Adrenal gland (tissue), 5 donors: Measurements from ENCODE around the gene FGF19.

ENCODE experiments used
- POLR2A ChIP-seq, 2 donors: fragments of 450-650 bp; IDR thresholded peaks; one replicate each; pipeline ENCODE4 v1.6.1; 2017; ENCODE audit warnings: antibody characterized with exemption in 2 of 2, mild to moderate bottlenecking in 2 of 2, moderate library complexity in 1 of 2
- TF ChIP-seq, protein P1 (sequence below), 6 experiments: fragments of 450-650 bp in 4 of 6; fragments of 200-600 bp in 2 of 6; sonication (generic) in 1 of 6; IDR thresholded peaks; 1 replicate in 5 of 6; 2 replicates in 1 of 6; pipeline versions ENCODE4 v1.5.1 to v1.8.0; 2016 to 2021; ENCODE audit warnings: antibody characterized with exemption in 6 of 6, mild to moderate bottlenecking in 2 of 6, moderate library complexity in 1 of 6
- donor health status: DM: no; HTN: no; CAD: no.

DNA sequence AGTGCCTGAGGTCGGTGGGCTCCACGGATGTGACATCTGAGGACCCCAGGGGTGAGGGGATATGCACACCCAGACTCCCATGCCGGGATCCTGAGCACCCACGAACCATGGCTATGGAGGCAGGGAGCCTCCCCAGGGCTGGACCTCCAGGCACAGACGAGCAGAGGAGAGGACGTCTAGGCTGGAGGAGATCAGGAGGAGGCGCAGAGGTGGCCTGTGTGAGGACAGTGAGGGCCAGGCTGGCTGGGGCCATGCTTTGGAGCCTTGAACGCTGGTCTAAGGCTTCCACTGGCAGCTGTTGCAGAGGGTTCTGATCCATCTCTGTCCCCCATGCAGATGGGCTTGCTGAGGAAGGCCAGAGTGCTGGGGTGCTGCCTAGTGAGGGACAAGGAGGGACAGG is 42.3 kb upstream of the FGF19 start:
- TF ChIP-seq, protein P1, sequence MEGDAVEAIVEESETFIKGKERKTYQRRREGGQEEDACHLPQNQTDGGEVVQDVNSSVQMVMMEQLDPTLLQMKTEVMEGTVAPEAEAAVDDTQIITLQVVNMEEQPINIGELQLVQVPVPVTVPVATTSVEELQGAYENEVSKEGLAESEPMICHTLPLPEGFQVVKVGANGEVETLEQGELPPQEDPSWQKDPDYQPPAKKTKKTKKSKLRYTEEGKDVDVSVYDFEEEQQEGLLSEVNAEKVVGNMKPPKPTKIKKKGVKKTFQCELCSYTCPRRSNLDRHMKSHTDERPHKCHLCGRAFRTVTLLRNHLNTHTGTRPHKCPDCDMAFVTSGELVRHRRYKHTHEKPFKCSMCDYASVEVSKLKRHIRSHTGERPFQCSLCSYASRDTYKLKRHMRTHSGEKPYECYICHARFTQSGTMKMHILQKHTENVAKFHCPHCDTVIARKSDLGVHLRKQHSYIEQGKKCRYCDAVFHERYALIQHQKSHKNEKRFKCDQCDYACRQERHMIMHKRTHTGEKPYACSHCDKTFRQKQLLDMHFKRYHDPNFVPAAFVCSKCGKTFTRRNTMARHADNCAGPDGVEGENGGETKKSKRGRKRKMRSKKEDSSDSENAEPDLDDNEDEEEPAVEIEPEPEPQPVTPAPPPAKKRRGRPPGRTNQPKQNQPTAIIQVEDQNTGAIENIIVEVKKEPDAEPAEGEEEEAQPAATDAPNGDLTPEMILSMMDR (IDR thresholded peaks at IDR 0.05) = no peak
- TF ChIP-seq POLR2A (IDR thresholded peaks at IDR 0.05) = no peak
